ENCODE data around the gene JMJD1C. TPM values are rescaled to one million over a fixed set of nuclear protein-coding genes. Genes with fewer than 3 reads are reported as not detected.
"Not testable (repeated sequence)": the region's sequence is repeated elsewhere in the genome, so short reads cannot be mapped to it uniquely, and the experiment has no call there.

JMJD1C gene
- total and polyA plus RNA-seq, 4 donors = 21.9 to 108 (median 68.4) TPM

- intact Hi-C loops (cut with DNase I) = no loop called here
- ATAC-seq (ENCODE audit: low FRiP score) (no peak), DNase-seq (no peak)
- Histone ChIP-seq H3K27ac (ENCODE audit: low read depth in 1 of 2, low read length in 2 of 2) (no peak overlapping the region), H3K4me1 (ENCODE audit: control insufficient read depth in 1 of 2, insufficient read depth in 2 of 2, low read length in 2 of 2) (peaks cover 3% of the 10 kb centered on the region in 2 donors), H3K4me3 (ENCODE audit: low read length in 2 of 2) (no peak overlapping the region), H3K27me3 (ENCODE audit: control insufficient read depth in 1 of 2, insufficient read depth in 2 of 2, low read length in 1 of 2) (no peaks in the 10 kb centered on the region), H3K9me3 (ENCODE audit: control insufficient read depth, low read length) (no peaks in the 10 kb centered on the region), H3K36me3 (ENCODE audit: control insufficient read depth in 1 of 2, insufficient read depth in 2 of 2, low read length in 1 of 2) (no peaks in the 10 kb centered on the region)
- WGBS, 2 donors = 46 to 52% methylated on average over 2 of the region's 2 CpGs
Observed at GRCh38 chr10:63384675-63385074, 81.1 kb downstream of the JMJD1C start.

GRCh38 chr10:63384001-63384400 lies 81.8 kb downstream of the JMJD1C start:
- Histone ChIP-seq H3K27me3 (ENCODE audit: control insufficient read depth in 1 of 2, insufficient read depth in 2 of 2, low read length in 1 of 2) (no peaks in the 10 kb centered on the region), H3K36me3 (ENCODE audit: control insufficient read depth in 1 of 2, insufficient read depth in 2 of 2, low read length in 1 of 2) (no peaks in the 10 kb centered on the region), H3K4me1 (ENCODE audit: control insufficient read depth in 1 of 2, insufficient read depth in 2 of 2, low read length in 2 of 2) (peaks cover 3% of the 10 kb centered on the region in 2 donors), H3K27ac (ENCODE audit: low read depth in 1 of 2, low read length in 2 of 2) (no peak overlapping the region), H3K4me3 (ENCODE audit: low read length in 2 of 2) (no peak overlapping the region), H3K9me3 (ENCODE audit: control insufficient read depth, low read length) (no peaks in the 10 kb centered on the region)
- intact Hi-C loops (cut with DNase I) = no loop called here
- 86 to 88% methylated on average over 1 of the region's 1 CpG for WGBS, 2 donors
- DNase-seq (no peak), ATAC-seq (ENCODE audit: low FRiP score) (no peak)

- Histone ChIP-seq H3K4me3 (ENCODE audit: low read length in 2 of 2) (no peak overlapping the region), H3K4me1 (ENCODE audit: control insufficient read depth in 1 of 2, insufficient read depth in 2 of 2, low read length in 2 of 2) (peaks cover 3% of the 10 kb centered on the region in 2 donors), H3K36me3 (ENCODE audit: control insufficient read depth in 1 of 2, insufficient read depth in 2 of 2, low read length in 1 of 2) (no peaks in the 10 kb centered on the region), H3K9me3 (ENCODE audit: control insufficient read depth, low read length) (no peaks in the 10 kb centered on the region), H3K27ac (ENCODE audit: low read depth in 1 of 2, low read length in 2 of 2) (no peak overlapping the region), H3K27me3 (ENCODE audit: control insufficient read depth in 1 of 2, insufficient read depth in 2 of 2, low read length in 1 of 2) (no peaks in the 10 kb centered on the region)
- DNase-seq (no peak), ATAC-seq (ENCODE audit: low FRiP score) (no peak)
- intact Hi-C loops (cut with DNase I) = no loop called here
- WGBS, 2 donors = 23 to 65% methylated on average over 1 of the region's 1 CpG
Observed at GRCh38 chr10:63383141-63383540, 82.6 kb downstream of the JMJD1C start.

GRCh38 chr10:63382066-63382465 lies 83.7 kb downstream of the JMJD1C start:
- DNase-seq (no peak), ATAC-seq (ENCODE audit: low FRiP score) (no peak)
- 92 to 95% methylated on average over 4 of the region's 4 CpGs for WGBS, 2 donors
- no peaks in the 10 kb centered on the region for H3K9me3 ChIP-seq (ENCODE audit: control insufficient read depth, low read length)
- intact Hi-C loops (cut with DNase I) = no loop called here
- H3K27ac ChIP-seq (ENCODE audit: low read depth in 1 of 2, low read length in 2 of 2) = no peak overlapping the region
- peaks cover 3% of the 10 kb centered on the region in 2 donors for H3K4me1 ChIP-seq (ENCODE audit: control insufficient read depth in 1 of 2, insufficient read depth in 2 of 2, low read length in 2 of 2)
- no peak overlapping the region for H3K4me3 ChIP-seq (ENCODE audit: low read length in 2 of 2)
- H3K36me3 ChIP-seq (ENCODE audit: control insufficient read depth in 1 of 2, insufficient read depth in 2 of 2, low read length in 1 of 2) = no peaks in the 10 kb centered on the region
- H3K27me3 ChIP-seq (ENCODE audit: control insufficient read depth in 1 of 2, insufficient read depth in 2 of 2, low read length in 1 of 2) = no peaks in the 10 kb centered on the region

- H3K4me1 ChIP-seq (ENCODE audit: control insufficient read depth in 1 of 2, insufficient read depth in 2 of 2, low read length in 2 of 2); intact Hi-C loops (cut with DNase I); H3K4me3 ChIP-seq (ENCODE audit: low read length in 2 of 2); ATAC-seq (ENCODE audit: low FRiP score); H3K9me3 ChIP-seq (ENCODE audit: control insufficient read depth, low read length); DNase-seq; H3K27me3 ChIP-seq (ENCODE audit: control insufficient read depth in 1 of 2, insufficient read depth in 2 of 2, low read length in 1 of 2); H3K27ac ChIP-seq (ENCODE audit: low read depth in 1 of 2, low read length in 2 of 2); H3K36me3 ChIP-seq (ENCODE audit: control insufficient read depth in 1 of 2, insufficient read depth in 2 of 2, low read length in 1 of 2): not testable (repeated sequence)
- 90 to 98% methylated on average over 6 of the region's 6 CpGs for WGBS, 2 donors
Observed at GRCh38 chr10:63377305-63377661, 88.5 kb downstream of the JMJD1C start.

GRCh38 chr10:63376560-63377304 lies 89.0 kb downstream of the JMJD1C start:
- H3K27me3 ChIP-seq (ENCODE audit: control insufficient read depth in 1 of 2, insufficient read depth in 2 of 2, low read length in 1 of 2) = no peaks in the 10 kb centered on the region
- intact Hi-C loops (cut with DNase I) = no loop called here
- 88 to 89% methylated on average over 4 of the region's 4 CpGs for WGBS, 2 donors
- no peaks in the 10 kb centered on the region for H3K4me1 ChIP-seq (ENCODE audit: control insufficient read depth in 1 of 2, insufficient read depth in 2 of 2, low read length in 2 of 2)
- DNase-seq (no peak), ATAC-seq (ENCODE audit: low FRiP score) (no peak)
- H3K9me3 ChIP-seq (ENCODE audit: control insufficient read depth, low read length) = no peaks in the 10 kb centered on the region
- H3K27ac ChIP-seq (ENCODE audit: low read depth in 1 of 2, low read length in 2 of 2) = no peak overlapping the region
- H3K4me3 ChIP-seq (ENCODE audit: low read length in 2 of 2) = no peak overlapping the region
- H3K36me3 ChIP-seq (ENCODE audit: control insufficient read depth in 1 of 2, insufficient read depth in 2 of 2, low read length in 1 of 2) = no peaks in the 10 kb centered on the region

- Histone ChIP-seq H3K27me3 (ENCODE audit: control insufficient read depth in 1 of 2, insufficient read depth in 2 of 2, low read length in 1 of 2) (no peaks in the 10 kb centered on the region), H3K36me3 (ENCODE audit: control insufficient read depth in 1 of 2, insufficient read depth in 2 of 2, low read length in 1 of 2) (no peaks in the 10 kb centered on the region), H3K27ac (ENCODE audit: low read depth in 1 of 2, low read length in 2 of 2) (no peak overlapping the region), H3K4me3 (ENCODE audit: low read length in 2 of 2) (no peak overlapping the region), H3K9me3 (ENCODE audit: control insufficient read depth, low read length) (no peaks in the 10 kb centered on the region), H3K4me1 (ENCODE audit: control insufficient read depth in 1 of 2, insufficient read depth in 2 of 2, low read length in 2 of 2) (no peaks in the 10 kb centered on the region)
- ATAC-seq (ENCODE audit: low FRiP score) = no peak
- no peak for DNase-seq
- 53 to 72% methylated on average over 2 of the region's 2 CpGs for WGBS, 2 donors
- intact Hi-C loops (cut with DNase I) = no loop called here
Observed at GRCh38 chr10:63375859-63376258, 89.9 kb downstream of the JMJD1C start.

GRCh38 chr10:63375458-63375857 lies 90.3 kb downstream of the JMJD1C start:
- intact Hi-C loops (cut with DNase I) = no loop called here

GRCh38 chr10:63374991-63375390 lies 90.8 kb downstream of the JMJD1C start:
- ATAC-seq (ENCODE audit: low FRiP score) (no peak), DNase-seq (no peak)
- Histone ChIP-seq H3K4me1 (ENCODE audit: control insufficient read depth in 1 of 2, insufficient read depth in 2 of 2, low read length in 2 of 2) (peaks cover 0 to under 1% of the 10 kb centered on the region in 2 donors), H3K27ac (ENCODE audit: low read depth in 1 of 2, low read length in 2 of 2) (no peak overlapping the region), H3K27me3 (ENCODE audit: control insufficient read depth in 1 of 2, insufficient read depth in 2 of 2, low read length in 1 of 2) (no peaks in the 10 kb centered on the region), H3K9me3 (ENCODE audit: control insufficient read depth, low read length) (no peaks in the 10 kb centered on the region), H3K36me3 (ENCODE audit: control insufficient read depth in 1 of 2, insufficient read depth in 2 of 2, low read length in 1 of 2) (no peaks in the 10 kb centered on the region), H3K4me3 (ENCODE audit: low read length in 2 of 2) (no peak overlapping the region)
- WGBS, 2 donors = 100% methylated on average over 1 of the region's 1 CpG
- intact Hi-C loops (cut with DNase I) = no loop called here

More at GRCh38 chr10:63375458-63375857, 90.3 kb downstream of the JMJD1C start:
- Histone ChIP-seq H3K27me3 (ENCODE audit: control insufficient read depth in 1 of 2, insufficient read depth in 2 of 2, low read length in 1 of 2) (no peaks in the 10 kb centered on the region), H3K9me3 (ENCODE audit: control insufficient read depth, low read length) (no peaks in the 10 kb centered on the region), H3K4me3 (ENCODE audit: low read length in 2 of 2) (no peak overlapping the region), H3K27ac (ENCODE audit: low read depth in 1 of 2, low read length in 2 of 2) (peak overlapping the region in 1 of 2 donors; percentile 25), H3K4me1 (ENCODE audit: control insufficient read depth in 1 of 2, insufficient read depth in 2 of 2, low read length in 2 of 2) (no peaks in the 10 kb centered on the region), H3K36me3 (ENCODE audit: control insufficient read depth in 1 of 2, insufficient read depth in 2 of 2, low read length in 1 of 2) (no peaks in the 10 kb centered on the region)
- no peak for DNase-seq
- WGBS, 2 donors = 87 to 88% methylated on average over 5 of the region's 5 CpGs
- no peak for ATAC-seq (ENCODE audit: low FRiP score)
